NOMO-1 treated with dmso at 0.1 percent for 144 hours (cell line): ENCODE results near the gene MAP3K14.

Experiments
- DNase-seq: peaks from one replicate; lab custom pipeline; 2025; ENCODE audit not compliant: unreplicated experiment; lab: John Stamatoyannopoulos, UW

The MAP3K14 gene

DNA sequence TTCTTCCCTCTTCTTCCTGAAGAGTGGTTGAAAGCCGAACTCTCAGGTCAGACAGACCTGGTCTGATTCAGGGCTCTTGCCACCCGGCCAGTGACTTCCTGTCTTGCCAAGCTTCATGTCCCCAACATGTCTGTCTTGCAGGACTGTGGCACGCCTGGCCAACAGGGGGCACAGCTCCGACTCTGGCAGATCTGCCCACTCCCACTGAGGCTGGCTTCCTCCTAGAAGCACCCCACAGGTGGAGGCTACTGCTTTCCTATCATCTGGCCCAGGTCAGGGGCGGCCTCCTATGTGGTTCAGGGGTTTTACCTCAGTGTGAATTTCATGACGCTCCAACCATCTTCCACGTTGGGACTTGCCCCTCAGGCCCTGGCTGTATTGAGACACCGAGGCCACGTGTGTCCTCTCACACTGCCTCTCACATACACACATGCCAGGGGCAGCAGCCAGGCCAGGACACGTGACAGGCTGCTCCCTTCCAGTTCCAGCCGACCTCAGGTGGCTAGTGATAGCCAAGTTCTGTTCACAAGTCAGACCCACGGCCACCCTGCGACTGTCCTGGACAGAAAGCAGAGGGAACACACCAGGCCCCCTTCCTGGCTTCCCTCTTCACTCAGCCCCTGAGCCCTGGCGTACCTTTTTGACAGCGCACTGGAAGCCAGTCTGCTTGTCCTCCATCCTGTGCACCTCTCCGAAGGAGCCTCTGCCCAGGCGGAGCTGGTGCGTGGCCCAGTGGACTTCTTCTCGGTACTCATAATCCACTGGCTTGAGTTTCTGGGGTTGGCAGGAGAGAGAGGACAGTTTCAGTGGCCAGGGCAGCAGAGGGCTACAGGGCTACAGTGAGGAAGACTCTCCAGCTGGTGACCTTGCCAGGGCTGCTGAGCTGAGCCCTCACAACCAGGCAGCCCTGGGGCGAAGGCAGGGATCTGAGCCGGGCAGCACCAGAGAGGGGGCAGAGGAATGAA lies 32.4 kb downstream of the MAP3K14 start:
- peak; percentile 2 for DNase-seq

DNA sequence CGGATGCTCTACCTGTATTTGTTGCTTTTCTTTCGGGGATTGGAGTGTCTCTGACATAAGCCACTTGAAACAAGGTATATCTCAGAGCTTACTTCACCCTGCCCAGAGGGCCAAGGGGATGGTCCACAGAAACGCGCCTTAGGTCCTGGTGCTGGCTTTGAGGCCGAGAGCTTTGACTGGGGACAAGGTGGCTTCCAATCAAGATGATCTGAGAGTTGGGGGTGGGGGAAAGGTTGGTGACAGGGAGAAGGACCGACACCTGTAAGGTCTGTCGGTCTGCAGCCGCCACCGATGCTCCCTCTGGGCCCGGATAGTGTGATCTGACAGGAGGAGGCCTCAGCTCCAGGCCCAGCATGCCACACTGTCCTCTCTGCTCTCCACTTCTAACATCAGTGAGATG lies 33.1 kb downstream of the MAP3K14 start:
- no peak for DNase-seq

DNA sequence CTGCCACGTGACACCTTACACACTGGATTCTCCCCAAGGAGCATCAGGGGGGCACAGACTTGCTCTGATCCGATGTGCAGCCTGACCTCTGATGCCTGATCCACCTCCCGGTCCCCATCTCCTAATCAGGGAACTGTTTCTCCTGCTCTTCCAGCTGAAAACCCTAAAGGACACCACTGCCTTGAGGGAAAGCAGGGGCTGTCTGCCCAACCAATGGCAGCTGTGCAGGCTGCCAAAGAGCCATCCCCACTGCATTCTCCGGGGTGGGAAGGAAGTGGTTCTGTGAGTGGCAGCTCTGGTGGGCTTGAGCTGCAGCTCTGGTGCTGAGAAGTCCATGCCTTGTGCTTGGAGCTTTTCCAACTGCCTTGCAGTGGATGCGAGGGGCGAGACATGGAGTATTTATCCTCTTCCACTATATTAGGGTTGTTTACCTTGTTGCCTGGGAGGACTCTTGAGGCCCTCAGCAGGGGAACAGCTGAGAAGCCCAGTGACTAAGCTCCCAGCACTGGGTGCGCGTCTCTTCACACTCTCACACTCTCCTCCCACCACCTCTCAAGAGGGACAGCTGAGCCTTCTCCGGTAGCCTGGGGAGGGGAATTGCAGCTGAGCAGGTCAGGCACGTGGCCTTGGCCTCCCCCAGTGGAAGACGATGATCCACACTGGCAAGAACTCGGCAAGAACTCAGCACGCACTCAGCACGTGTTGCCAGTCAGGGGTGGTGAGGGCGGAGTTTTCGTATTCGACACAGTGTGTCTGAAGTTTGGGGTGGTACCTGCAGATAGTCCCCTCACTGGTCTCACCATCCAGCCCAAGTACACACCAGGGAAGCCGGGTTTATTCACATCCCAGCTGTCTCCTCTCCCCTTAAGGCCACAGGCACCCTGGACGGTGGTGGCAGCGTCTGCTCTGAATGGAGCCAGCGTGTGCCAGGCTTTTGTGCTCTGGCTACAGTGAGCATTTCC lies 33.9 kb downstream of the MAP3K14 start:
- no peak for DNase-seq

DNA sequence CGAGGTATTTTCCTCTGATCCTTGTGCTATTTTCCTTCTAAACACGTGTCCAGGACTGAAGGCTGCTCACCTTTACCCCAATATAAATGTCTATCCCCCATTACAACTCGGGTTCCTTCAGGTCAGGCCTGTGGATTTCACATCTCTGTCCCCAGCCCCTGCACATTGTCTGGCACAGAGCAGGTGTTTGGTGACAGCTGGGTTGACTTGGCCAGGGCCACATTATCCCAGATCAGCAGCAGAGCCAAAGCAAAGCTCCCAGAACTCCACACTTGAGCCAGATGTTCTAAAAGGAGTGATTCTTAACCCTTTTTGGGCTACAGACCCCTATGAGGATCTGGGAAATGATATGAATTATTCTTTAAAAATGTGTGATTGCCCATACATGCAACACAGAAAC lies 36.9 kb downstream of the MAP3K14 start:
- DNase-seq = no peak

DNA sequence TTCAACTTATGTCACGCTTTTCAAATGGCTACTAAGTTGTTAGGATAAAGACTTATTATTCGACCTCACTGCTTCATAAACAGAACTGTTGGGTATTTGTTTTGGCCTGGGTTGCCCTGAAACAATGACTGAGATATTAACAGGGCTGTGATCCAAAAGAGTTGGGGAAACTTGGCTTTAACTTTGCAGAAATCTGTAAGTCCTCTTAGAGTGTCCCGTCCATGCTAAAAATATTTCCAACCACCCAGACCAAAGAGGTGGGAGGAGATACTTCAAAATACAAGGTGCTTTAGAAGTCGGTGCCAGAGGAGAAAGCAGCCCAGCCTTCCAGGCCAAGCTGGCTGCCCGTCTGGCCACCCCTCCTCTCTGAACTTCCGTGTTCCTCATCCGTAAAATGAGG lies 38.8 kb downstream of the MAP3K14 start:
- no peak for DNase-seq

DNA sequence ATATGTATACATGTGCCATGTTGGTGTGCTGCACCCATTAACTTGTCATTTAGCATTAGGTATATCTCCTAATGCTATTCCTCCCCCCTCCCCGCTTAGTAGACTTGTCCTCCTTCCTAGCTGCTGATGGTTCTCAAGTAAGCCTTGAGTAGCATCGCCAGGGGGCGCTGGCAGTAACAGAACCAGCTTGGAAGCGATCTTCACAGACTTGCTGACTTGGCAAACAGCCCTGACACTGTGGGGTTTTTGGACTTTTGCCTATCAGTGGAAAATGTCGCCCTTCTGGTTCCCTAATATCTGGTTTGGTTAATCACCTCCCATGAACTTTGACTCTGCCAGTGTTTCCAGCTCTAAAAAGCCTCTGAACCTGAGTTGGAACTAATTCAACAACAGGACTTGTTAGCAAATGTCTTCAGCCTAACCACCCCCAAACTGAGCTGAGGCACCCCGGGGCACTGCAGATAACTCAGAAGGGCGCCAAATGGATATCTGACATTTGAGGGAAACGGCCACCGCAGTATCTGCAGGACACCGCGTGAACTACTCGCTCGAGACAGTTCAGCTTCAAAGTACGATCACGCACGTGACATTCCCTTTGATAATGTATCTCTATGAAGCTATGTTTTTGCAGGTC lies 39.5 kb downstream of the MAP3K14 start:
- DNase-seq = peak; percentile 62

DNA sequence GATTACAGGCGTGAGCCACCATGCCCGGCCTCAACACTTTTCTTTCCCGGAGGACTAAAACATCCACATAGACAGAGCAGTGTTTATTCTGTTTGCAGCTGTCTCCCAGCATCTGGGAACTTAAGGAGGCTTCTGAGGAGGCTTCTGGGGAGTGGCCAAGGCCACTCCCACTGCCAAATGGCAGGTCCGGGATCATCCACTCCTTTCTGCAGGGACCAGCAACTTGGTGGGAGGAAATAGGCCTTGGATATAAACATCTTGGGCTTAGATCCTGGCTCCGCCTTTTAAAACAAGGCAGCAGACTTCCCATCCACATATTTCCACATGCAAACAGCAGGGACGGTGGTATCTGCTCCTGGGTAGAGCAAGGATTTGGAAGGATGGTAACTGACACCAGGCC lies 40.8 kb downstream of the MAP3K14 start:
- no peak for DNase-seq

DNA sequence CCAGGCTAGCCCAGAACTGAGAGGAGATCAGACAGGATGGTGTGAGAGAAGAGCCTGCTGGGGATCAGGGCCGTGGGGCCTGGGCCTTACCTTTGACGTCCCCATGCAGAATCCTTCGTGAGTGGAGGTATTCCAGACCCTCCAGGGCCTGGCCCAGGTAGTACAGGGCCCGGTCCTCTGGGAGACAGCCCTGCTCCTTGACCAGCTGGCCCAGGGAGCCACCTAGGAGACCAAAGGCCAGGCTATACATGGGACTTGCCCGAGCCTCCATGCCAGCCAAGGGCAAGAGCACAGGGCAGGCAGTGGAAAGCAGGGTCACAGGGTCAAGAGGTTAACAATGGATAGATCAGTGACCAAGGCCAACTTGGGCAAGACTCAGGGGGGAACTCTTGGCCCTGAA lies 42.8 kb downstream of the MAP3K14 start:
- no peak for DNase-seq

DNA sequence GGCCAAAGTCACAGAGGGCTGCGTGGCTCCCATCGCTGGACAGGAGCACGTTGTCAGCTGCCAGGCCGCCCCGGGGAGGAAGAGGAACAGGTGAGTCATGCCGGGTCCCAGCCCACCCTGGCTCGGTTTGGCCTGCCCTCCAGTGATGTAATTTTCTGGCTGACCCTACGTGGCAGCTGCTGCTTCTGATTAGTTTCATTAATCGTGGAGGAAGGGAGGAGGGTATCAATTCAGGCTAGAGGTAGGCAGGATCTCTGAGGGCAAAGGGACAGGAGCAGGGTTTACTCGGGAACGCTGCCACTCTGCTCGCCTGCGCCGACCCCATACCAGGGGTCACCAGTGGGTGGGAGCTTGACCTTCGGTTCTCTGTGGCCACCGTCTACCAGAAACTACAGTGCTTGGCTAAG lies 43.3 kb downstream of the MAP3K14 start:
- DNase-seq = no peak

DNA sequence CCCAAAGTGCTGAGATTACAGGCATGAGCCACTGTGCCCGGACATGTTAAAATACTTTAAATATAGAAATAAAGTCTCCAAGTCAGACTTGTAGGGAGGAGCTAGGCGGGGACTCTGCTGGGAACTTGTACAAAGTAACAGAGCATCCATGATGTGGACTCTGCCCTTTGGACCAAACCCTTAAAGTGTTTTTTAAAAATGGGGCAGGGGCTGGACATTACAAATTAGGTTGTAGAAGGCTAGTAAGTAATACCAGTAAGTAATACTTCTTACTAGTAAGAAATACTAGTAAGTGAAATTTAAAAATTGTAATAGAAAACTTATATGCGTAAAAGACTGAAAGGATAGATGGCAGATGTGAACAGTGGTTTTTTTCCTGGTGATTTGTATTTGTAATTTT lies 45.2 kb downstream of the MAP3K14 start:
- no peak for DNase-seq

DNA sequence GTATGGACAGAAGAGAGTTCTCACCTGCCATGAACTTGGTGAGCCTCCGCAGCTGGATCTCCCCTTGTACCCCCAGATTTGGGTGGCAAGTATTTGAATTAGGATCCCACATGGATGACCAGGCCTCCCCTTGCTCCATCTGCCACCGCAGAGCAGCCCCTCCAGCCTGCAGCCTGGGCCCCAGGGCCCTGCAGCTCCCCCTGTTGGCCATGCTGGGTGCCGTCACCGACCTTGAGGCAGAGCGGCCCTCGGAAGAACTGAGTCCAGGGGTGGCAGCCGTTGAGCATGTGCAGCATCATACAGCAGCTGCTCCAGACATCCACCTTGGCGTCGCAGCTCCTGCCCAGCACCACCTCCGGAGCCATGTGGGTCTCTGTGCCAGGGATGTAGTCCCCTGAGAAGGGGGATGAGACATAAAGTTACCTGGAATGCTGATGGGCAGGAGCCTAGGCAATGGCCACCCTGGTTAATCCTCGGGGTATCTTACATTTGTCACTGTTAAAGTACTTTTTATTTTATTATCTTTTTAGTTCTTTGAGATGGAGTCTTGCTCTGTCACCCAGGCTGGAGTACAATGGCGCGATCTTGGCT lies 45.9 kb downstream of the MAP3K14 start:
- no peak for DNase-seq

DNA sequence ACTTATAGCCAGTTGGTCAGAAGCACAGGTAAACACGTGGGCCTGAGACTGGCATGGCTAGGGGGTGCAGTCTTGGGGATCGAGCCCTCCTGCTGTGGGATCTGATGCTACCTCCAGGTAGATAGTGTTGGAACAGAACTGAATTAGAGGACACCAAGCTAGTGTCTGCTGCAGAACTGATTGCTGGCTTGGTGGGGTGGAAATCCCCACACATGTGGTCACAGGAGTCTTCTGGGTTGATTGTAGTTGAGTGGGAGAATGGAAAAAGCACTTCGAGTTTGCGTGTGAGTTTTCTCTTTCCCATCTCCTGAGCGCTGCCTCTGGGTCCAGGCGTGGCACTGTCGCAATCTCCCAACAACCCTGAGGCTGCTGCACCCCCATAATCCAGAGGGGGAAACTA lies 46.9 kb downstream of the MAP3K14 start:
- DNase-seq = no peak

DNA sequence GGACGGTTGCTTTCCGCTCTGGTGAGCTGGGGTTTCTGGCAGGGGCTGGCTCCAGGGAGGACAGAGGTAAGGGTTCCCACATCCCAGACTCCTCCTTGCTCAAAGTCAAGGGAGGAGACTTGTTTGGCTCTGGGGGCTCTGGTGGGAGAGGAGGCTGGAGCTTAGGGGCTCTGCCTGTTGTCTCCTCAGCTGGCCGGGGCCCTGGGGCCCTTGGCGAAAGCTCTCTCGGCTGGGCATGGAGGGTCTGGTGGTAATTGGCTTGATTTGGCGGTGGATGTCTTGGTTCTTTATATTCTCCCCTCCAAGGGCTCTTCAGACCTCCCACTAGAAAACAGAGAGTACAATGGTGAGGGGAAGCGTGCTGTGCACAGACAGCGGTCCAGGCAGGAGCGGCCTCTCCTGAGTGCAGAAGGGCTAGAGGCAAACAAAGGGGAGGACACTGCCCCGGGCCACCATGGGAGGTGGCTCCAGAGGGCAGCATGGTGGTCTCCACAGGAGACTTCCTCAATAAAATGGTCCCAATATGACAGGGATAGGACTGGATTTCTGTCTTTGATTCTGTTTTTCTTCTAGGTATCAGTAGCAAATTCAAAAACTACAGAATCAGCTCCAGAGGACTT lies 49.3 kb downstream of the MAP3K14 start:
- no peak for DNase-seq

DNA sequence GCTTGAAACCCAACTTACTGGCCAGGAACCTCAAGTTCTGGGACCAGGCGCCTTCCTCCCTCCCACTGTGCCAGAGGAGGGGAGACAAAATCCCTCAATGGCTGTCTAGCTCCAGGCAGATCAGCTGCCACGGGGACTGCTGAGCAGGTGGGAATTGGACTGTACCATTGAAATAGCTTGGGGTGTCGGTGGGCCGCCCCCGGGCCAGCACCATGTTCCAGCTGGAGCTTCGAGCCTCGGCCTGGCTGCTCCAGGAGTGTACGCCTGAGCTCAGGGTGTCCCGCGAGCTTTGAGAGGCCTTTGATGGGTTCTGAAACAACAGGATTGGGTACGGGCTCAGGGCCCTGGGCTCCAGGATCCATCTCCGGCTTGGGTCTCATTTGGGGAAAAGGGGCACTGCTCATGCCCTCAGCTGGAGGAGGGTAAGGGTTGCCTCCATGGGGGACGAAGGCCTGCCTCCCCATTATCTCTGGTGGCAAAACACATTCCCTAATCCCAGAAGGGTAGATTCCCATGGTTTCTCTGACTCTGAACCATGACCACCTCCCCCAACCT lies 50.4 kb downstream of the MAP3K14 start:
- no peak for DNase-seq

DNA sequence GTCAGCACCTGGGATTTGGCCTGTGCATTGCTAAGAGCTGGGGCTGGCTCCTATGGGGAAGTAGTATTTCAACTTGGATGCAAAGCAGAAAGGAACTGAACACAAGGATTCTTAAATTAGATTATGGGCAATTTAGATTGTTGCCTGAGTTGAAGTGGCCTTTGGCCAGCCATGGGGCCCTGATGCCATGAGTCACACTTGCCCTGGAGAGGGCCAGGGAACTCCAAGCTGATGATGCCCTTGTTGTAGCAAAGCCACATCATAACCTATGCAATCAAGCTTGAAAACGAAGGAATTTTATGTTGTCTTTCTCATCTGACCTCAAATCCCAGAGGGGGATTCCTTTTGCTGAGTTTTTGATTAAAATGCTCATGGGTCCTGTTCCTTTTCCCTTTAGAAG lies 51.0 kb downstream of the MAP3K14 start:
- DNase-seq = peak; percentile 4

DNA sequence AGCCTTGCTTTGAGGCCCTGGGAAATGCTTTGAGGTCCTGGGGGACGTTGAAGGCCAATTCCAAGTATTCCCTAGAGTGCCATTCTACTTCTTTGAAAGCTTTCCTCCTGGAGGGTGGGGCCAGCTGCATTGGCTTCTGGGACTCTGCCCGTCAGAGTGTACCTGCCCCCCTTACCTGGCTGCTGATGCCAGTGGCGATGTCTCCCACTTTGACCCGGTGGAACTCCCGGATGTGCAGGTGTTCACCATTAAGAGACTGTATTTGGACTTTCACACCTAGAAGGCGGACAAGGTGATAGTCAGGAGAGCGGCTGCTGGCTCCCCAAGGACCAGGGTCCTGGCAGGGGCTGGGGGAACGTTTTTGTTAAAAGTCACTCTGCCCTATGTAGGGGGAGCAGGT lies 51.8 kb downstream of the MAP3K14 start:
- no peak for DNase-seq

DNA sequence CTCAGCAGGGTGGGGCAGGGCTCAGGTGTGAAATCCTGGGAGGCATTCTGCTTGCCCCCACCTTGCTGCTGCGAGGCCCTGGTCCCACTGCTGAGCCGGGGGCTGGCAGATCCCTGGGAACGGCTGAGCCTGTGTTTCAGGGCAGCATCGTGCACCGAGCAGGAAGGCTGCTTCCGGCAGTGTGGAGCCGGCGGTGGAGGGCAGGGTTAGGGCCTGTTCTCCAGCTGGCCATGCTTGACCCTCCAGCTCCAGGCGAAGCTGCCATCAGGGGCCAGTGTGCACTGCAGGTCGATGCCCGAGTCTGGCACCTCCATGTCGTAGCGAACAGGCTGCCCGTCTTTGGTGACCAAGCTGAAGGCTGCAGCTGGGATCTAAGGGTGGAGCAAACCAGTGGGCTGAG lies 52.4 kb downstream of the MAP3K14 start:
- no peak for DNase-seq

DNA sequence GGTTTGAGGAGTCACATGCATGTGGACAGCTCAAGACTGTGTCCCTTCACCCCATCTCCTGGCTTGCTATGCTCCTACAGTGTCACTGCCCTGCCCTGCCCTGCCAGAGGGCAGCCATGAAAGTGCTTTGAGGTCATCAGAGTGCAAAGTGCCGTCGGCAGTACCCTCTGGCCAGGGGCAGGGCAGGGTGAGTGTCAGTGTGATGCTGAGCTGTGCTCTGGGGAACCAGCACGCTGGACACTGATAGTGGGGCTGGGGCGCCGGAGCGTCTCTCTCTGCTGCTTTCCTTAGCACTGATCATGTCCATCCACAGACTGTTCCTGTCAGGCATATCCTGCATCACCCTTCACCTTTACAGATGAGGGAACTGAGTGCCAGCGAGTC lies 53.4 kb downstream of the MAP3K14 start:
- no peak for DNase-seq

DNA sequence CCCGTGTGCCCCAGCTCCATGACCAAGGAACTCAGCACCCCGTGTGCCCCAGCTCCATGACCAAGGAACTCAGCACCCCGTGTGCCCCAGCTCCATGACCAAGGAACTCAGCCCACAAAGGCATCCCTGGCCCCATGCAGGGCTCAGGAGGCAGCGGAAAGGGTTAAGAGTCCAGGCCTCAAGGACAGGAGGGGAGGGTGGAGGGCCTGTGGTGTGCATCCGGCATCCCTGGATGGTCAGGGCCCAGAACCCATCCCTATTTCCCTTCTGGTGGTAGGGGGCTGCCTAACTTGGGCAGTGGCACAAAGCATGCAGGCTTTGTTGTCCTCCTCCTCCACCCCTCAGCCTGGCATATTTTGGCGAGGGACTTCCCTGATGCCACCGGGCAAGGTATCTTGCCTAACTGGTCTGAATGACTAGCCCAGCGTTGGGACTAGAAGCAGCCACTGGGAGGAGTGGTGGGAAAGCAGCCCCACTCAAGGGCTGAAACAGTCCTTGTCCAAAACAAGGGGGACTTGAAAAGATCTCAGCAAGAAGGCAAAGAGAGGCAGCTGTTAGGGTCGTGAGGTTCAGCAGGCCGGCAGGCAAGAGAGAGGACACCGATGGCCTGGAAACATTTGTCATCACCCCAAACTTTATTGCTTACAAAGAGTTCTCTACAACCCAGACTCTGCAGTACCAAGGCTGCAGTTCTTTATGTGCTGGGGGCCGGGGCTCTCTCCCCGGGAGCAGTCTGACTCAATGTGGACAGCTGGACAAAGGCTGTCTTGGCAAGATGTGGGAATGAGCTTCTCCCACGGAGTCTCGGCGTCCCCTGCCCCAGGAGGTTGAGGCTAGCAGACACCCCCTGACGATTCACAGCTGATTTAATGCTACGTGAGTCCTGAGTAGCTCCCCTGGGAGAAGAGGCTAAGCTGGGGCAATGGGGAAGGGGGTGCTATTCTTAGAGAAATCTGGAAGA lies 54.0 kb downstream of the MAP3K14 start:
- no peak for DNase-seq
